Loucy (cell line): ENCODE results near the gene CHCHD4.

Experiments
- H2AFZ ChIP-seq: fragments of 200-600 bp; sonication (generic); 2 replicates; pipeline ENCODE4 v1.6.0; 2016; ENCODE audit warnings: antibody characterized with exemption, mild to moderate bottlenecking, low read length, moderate library complexity
- H3F3A ChIP-seq: fragments of 200-600 bp; 2 replicates; pipeline ENCODE4 v1.6.0; 2016; ENCODE audit warnings: antibody characterized with exemption, low read depth, mild to moderate bottlenecking
- H3K27me3 ChIP-seq: fragments of 200-600 bp; sonication (generic); 2 replicates; pipeline ENCODE4 v1.6.1; 2014; ENCODE audit warnings: low read length, mild to moderate bottlenecking; ENCODE audit not compliant: insufficient read depth, poor library complexity, severe bottlenecking
- H3K36me3 ChIP-seq: fragments of 200-600 bp; sonication (generic); 2 replicates; pipeline ENCODE4 v1.6.1; 2016; ENCODE audit warnings: low read length; ENCODE audit not compliant: insufficient read depth
- H3K4me1 ChIP-seq: fragments of 200-600 bp; sonication (generic); 2 replicates; pipeline ENCODE4 v1.5.1; 2014; ENCODE audit warnings: low read length, mild to moderate bottlenecking; ENCODE audit not compliant: insufficient read depth, poor library complexity, severe bottlenecking
- H3K4me2 ChIP-seq: fragments of 200-600 bp; sonication (generic); 2 replicates; pipeline ENCODE4 v1.6.0; 2014; ENCODE audit warnings: antibody characterized with exemption, low read length, low read depth, mild to moderate bottlenecking; ENCODE audit not compliant: poor library complexity, severe bottlenecking
- H3K4me3 ChIP-seq: fragments of 200-600 bp; sonication (generic); 2 replicates; pipeline ENCODE4 v1.5.1; 2014; ENCODE audit warnings: low read length, mild to moderate bottlenecking, mixed read lengths; ENCODE audit not compliant: poor library complexity, severe bottlenecking
- H3K79me2 ChIP-seq: fragments of 200-600 bp; sonication (generic); 2 replicates; pipeline ENCODE4 v1.6.1; 2014; ENCODE audit warnings: low read length; ENCODE audit not compliant: insufficient read depth
- H3K9ac ChIP-seq: fragments of 200-600 bp; sonication (generic); 2 replicates; pipeline ENCODE4 v1.6.0; 2014; ENCODE audit warnings: mild to moderate bottlenecking, low read depth, low read length, moderate library complexity; ENCODE audit not compliant: poor library complexity, severe bottlenecking
- H3K9me2 ChIP-seq: fragments of 200-600 bp; sonication (generic); replicated peaks from 2 replicates; pipeline ENCODE4 v1.6.1; 2016; ENCODE audit warnings: low read depth, low read length, mixed read lengths
- H3K9me3 ChIP-seq: fragments of 200-600 bp; sonication (generic); 2 replicates; pipeline ENCODE4 v1.6.1; 2014; ENCODE audit warnings: mild to moderate bottlenecking, antibody characterized with exemption, low read length, low read depth; ENCODE audit not compliant: insufficient read depth
- H4K20me1 ChIP-seq: fragments of 200-600 bp; sonication (generic); 2 replicates; pipeline ENCODE4 v1.6.0; 2014; ENCODE audit warnings: antibody characterized with exemption, low read length, mild to moderate bottlenecking; ENCODE audit not compliant: insufficient read depth, poor library complexity, severe bottlenecking
- CTCF ChIP-seq: fragments of 200-600 bp; sonication (generic); conservative IDR thresholded peaks from 2 replicates; pipeline ENCODE4 v1.5.1; 2014; ENCODE audit warnings: mild to moderate bottlenecking, antibody characterized with exemption, low read length
- EZH2phosphoT487 ChIP-seq: fragments of 200-600 bp; IDR thresholded peaks from 2 replicates; pipeline ENCODE4 v1.6.1; 2018; ENCODE audit warnings: antibody characterized with exemption, mild to moderate bottlenecking, moderate library complexity, borderline replicate concordance

The CHCHD4 gene

GRCh38 chr3:14143271-14144225 is 18.9 kb upstream of the CHCHD4 start:
- Histone ChIP-seq H3K27me3 (no peaks in the 10 kb centered on the region), H3F3A (no peaks in the 10 kb centered on the region), H3K9me3 (no peaks in the 10 kb centered on the region), H3K9ac (peak overlapping the region; percentile 12), H4K20me1 (peaks cover 6% of the 10 kb centered on the region), H3K9me2 (no peaks in the 10 kb centered on the region), H2AFZ (no peak overlapping the region), H3K4me2 (peak overlapping the region; percentile 54), H3K4me1 (peaks cover 12% of the 10 kb centered on the region), H3K4me3 (no peak overlapping the region), H3K79me2 (no peaks in the 10 kb centered on the region), H3K36me3 (peaks cover 5% of the 10 kb centered on the region; the same call in 1 of the 2 replicates)
- TF ChIP-seq CTCF (no peak), EZH2phosphoT487 (no peak)

- Histone ChIP-seq H3K4me2 (no peak overlapping the region), H3K9me3 (no peaks in the 10 kb centered on the region), H3K36me3 (peaks cover 5% of the 10 kb centered on the region; the same call in 1 of the 2 replicates), H3K4me1 (peaks cover 12% of the 10 kb centered on the region), H3K9ac (no peak overlapping the region), H4K20me1 (peaks cover 6% of the 10 kb centered on the region), H3K9me2 (no peaks in the 10 kb centered on the region), H3F3A (no peaks in the 10 kb centered on the region), H3K79me2 (no peaks in the 10 kb centered on the region), H3K4me3 (no peak overlapping the region), H3K27me3 (no peaks in the 10 kb centered on the region), H2AFZ (no peak overlapping the region)
- TF ChIP-seq CTCF: no peak
- no peak for TF ChIP-seq EZH2phosphoT487
These were observed 18.0 kb upstream of the CHCHD4 start for GRCh38 chr3:14142567-14143270.

- H3K4me2 ChIP-seq: no peak overlapping the region
- H3K27me3 ChIP-seq: no peaks in the 10 kb centered on the region
- no peaks in the 10 kb centered on the region for H3K9me2 ChIP-seq
- H4K20me1 ChIP-seq: peaks cover 6% of the 10 kb centered on the region
- no peak for TF ChIP-seq EZH2phosphoT487
- no peak for TF ChIP-seq CTCF
- H3K4me1 ChIP-seq: peaks cover 12% of the 10 kb centered on the region
- no peaks in the 10 kb centered on the region for H3F3A ChIP-seq
- peaks cover 5% of the 10 kb centered on the region; the same call in 1 of the 2 replicates for H3K36me3 ChIP-seq
- H2AFZ ChIP-seq: no peak overlapping the region
- H3K9ac ChIP-seq: no peak overlapping the region
- H3K9me3 ChIP-seq: no peaks in the 10 kb centered on the region
- H3K4me3 ChIP-seq: no peak overlapping the region
- H3K79me2 ChIP-seq: no peaks in the 10 kb centered on the region
These were observed 17.1 kb upstream of the CHCHD4 start for GRCh38 chr3:14141602-14142341.
